Fibroblast of villous mesenchyme (primary cell): Measurements from ENCODE around the gene PPARD. TPM values are rescaled to one million over a fixed set of nuclear protein-coding genes. Genes with fewer than 3 reads are reported as not detected.

Experiments
- DNase-seq: peaks from one replicate; pipeline ENCODE4 v3.0.0-alpha.2; 2010; ENCODE audit warnings: low read depth
- H3K4me3 ChIP-seq: 2 replicates; pipeline ENCODE4 v1.5.1; 2011; ENCODE audit warnings: low read depth, mild to moderate bottlenecking, low read length
- CTCF ChIP-seq: IDR thresholded peaks from 2 replicates; pipeline ENCODE4 v1.5.1; 2012; ENCODE audit warnings: low read depth, mild to moderate bottlenecking, low read length; ENCODE audit not compliant: insufficient read depth
- total RNA-seq: library from RNA; depleted of rRNA; stranded (reverse); fragments of >200 nt; gene quantifications from 2 replicates; pipeline ENCODE4 v1.2.3, GENCODE V29; 2012

Gene PPARD
- total RNA-seq, 1 donor: 8.2 TPM

- no peak for TF ChIP-seq CTCF
- peak overlapping the region; percentile 78 for H3K4me3 ChIP-seq
- DNase-seq: peak; percentile 72
Measured at GRCh38 chr6:35343092-35343834, 905 bp downstream of the PPARD start.

- TF ChIP-seq CTCF: no peak
- no peak for DNase-seq
- H3K4me3 ChIP-seq: peak overlapping the region; percentile 78
Measured at GRCh38 chr6:35343835-35344550, 1.6 kb downstream of the PPARD start.

- no peak for TF ChIP-seq CTCF
- H3K4me3 ChIP-seq: no peak overlapping the region
- DNase-seq: no peak
Measured at GRCh38 chr6:35351422-35351821, 9.1 kb downstream of the PPARD start.

GRCh38 chr6:35352735-35353134 lies 10.4 kb downstream of the PPARD start:
- H3K4me3 ChIP-seq: no peak overlapping the region
- DNase-seq: no peak
- TF ChIP-seq CTCF: no peak

- DNase-seq: peak; percentile 37
- no peak overlapping the region for H3K4me3 ChIP-seq
- no peak for TF ChIP-seq CTCF
Measured at GRCh38 chr6:35354361-35355135, 12.2 kb downstream of the PPARD start.

- TF ChIP-seq CTCF: no peak
- H3K4me3 ChIP-seq: no peak overlapping the region
- DNase-seq: no peak
Measured at GRCh38 chr6:35356391-35356790, 14.0 kb downstream of the PPARD start.
